PC-3 (cell line): Measurements from ENCODE around the gene NTS. TPM values are rescaled to one million over a fixed set of nuclear protein-coding genes. Genes with fewer than 3 reads are reported as not detected.

ENCODE experiments used
- ATAC-seq: fragments of 200-7000 bp; cut with Tn5 transposase; 2 replicates; pipeline ENCODE4 v1.9.1; 2020; ENCODE audit warnings: mild to moderate bottlenecking, moderate library complexity
- BruUV-seq: library from RNA; stranded (reverse); fragments of 400-500 nt; replicated peaks from 2 replicates; lab custom pipeline; 2021; lab: Mats Ljungman, UMichigan
- CTCF ChIA-PET: fragments of 300-600 bp; sonication (Branson Sonifier 250); formaldehyde crosslinking; loops from one replicate; lab custom pipeline; 2022; ENCODE audit warnings: antibody characterized with exemption; lab: Charles Lee
- POLR2A ChIA-PET: fragments of 300-600 bp; sonication (Branson Sonifier 250); formaldehyde crosslinking; loops from one replicate; lab custom pipeline; 2022; ENCODE audit warnings: antibody characterized with exemption; ENCODE audit not compliant: unreplicated experiment; lab: Charles Lee
- DNase-seq: peaks from one replicate; pipeline ENCODE4 v3.0.0-alpha.2; 2015
- H2AFZ ChIP-seq: fragments of 300-600 bp; sonication (generic); 2 replicates; pipeline ENCODE4 v1.6.0; 2016; ENCODE audit warnings: antibody characterized with exemption, low read length
- H3F3A ChIP-seq: fragments of 300-600 bp; sonication (generic); one replicate; pipeline ENCODE4 v1.6.0; 2017; ENCODE audit warnings: antibody characterized with exemption, low read length, control low read depth, mild to moderate bottlenecking; ENCODE audit not compliant: unreplicated experiment
- H3K27ac ChIP-seq: fragments of 300-600 bp; sonication (generic); 2 replicates; pipeline ENCODE4 v1.5.1; 2016; ENCODE audit warnings: mild to moderate bottlenecking, low read length
- H3K27me3 ChIP-seq: fragments of 300-600 bp; sonication (generic); 2 replicates; pipeline ENCODE4 v1.6.1; 2016; ENCODE audit warnings: low read length, mixed read lengths
- H3K36me3 ChIP-seq: fragments of 300-600 bp; sonication (generic); 2 replicates; pipeline ENCODE4 v1.6.1; 2016; ENCODE audit warnings: low read depth, mixed run types, low read length, mixed read lengths
- H3K4me1 ChIP-seq: fragments of 300-600 bp; sonication (generic); 2 replicates; pipeline ENCODE4 v1.5.1; 2016; ENCODE audit warnings: low read length; ENCODE audit not compliant: insufficient read depth
- H3K4me2 ChIP-seq: fragments of 300-600 bp; sonication (generic); 2 replicates; pipeline ENCODE4 v1.6.0; 2016; ENCODE audit warnings: low read length
- H3K4me3 ChIP-seq: fragments of 300-600 bp; sonication (generic); 2 replicates; pipeline ENCODE4 v1.5.1; 2016; ENCODE audit warnings: mild to moderate bottlenecking, low read length, mixed read lengths
- H3K79me2 ChIP-seq: fragments of 300-600 bp; sonication (generic); 2 replicates; pipeline ENCODE4 v1.6.1; 2017; ENCODE audit warnings: low read length, mixed read lengths
- H3K9ac ChIP-seq: fragments of 300-600 bp; sonication (generic); 2 replicates; pipeline ENCODE4 v1.6.0; 2016; ENCODE audit warnings: mild to moderate bottlenecking, low read length
- H3K9me2 ChIP-seq: fragments of 300-600 bp; sonication (generic); replicated peaks from 2 replicates; pipeline ENCODE4 v1.6.1; 2016; ENCODE audit warnings: mixed run types, low read length, mixed read lengths
- H3K9me3 ChIP-seq: fragments of 300-600 bp; sonication (generic); 2 replicates; pipeline ENCODE4 v1.6.1; 2016; ENCODE audit warnings: low read length, mixed read lengths
- H4K20me1 ChIP-seq: fragments of 300-600 bp; sonication (generic); 2 replicates; pipeline ENCODE4 v1.6.1; 2016; ENCODE audit warnings: low read length, mixed read lengths
- CTCF ChIP-seq: fragments of 300-600 bp; sonication (generic); conservative IDR thresholded peaks from 2 replicates; pipeline ENCODE4 v1.5.1; 2017; ENCODE audit warnings: antibody characterized with exemption, low read depth, mild to moderate bottlenecking, low read length
- EZH2 ChIP-seq: fragments of 300-600 bp; sonication (generic); IDR thresholded peaks from one replicate; pipeline ENCODE4 v1.6.1; 2017; ENCODE audit warnings: antibody characterized with exemption, mild to moderate bottlenecking, low read length; ENCODE audit not compliant: unreplicated experiment
- EZH2phosphoT487 ChIP-seq: fragments of 300-600 bp; sonication (generic); IDR thresholded peaks from 2 replicates; pipeline ENCODE4 v1.6.1; 2018; ENCODE audit warnings: mild to moderate bottlenecking, antibody characterized with exemption, low read length, borderline replicate concordance
- intact Hi-C: fragments of 100-400 bp; cut with micrococcal nuclease; formaldehyde crosslinking; loops from 2 replicates; pipeline ENCODE4 v1.9.0; 2023
- total RNA-seq: library from RNA; depleted of rRNA; stranded (reverse); fragments of >200 nt; gene quantifications from 2 replicates; pipeline ENCODE4 v1.2.3, GENCODE V29; 2014

NTS gene
- total RNA-seq, 1 experiment from 2014 or later, result not detected

- TF ChIP-seq EZH2 (no peak), CTCF (no peak), EZH2phosphoT487 (no peak)
- Histone ChIP-seq H4K20me1 (no peaks in the 10 kb centered on the region), H3K27ac (no peak overlapping the region), H3K79me2 (no peaks in the 10 kb centered on the region), H3K36me3 (no peaks in the 10 kb centered on the region), H3K4me3 (no peak overlapping the region), H3K9me3 (no peaks in the 10 kb centered on the region), H2AFZ (no peak overlapping the region), H3F3A (no peaks in the 10 kb centered on the region), H3K27me3 (no peaks in the 10 kb centered on the region), H3K4me1 (no peaks in the 10 kb centered on the region), H3K9me2 (no peaks in the 10 kb centered on the region), H3K9ac (no peak overlapping the region), H3K4me2 (no peak overlapping the region)
- intact Hi-C loops, result no loop called here
- ChIA-PET POLR2A (no interaction called here), CTCF (no interaction called here)
- no peak for DNase-seq
- no TSS peak for BruUV-seq
- ATAC-seq, result no peak
Measured at GRCh38 chr12:85849344-85849743, 24.8 kb upstream of the NTS start.

DNA sequence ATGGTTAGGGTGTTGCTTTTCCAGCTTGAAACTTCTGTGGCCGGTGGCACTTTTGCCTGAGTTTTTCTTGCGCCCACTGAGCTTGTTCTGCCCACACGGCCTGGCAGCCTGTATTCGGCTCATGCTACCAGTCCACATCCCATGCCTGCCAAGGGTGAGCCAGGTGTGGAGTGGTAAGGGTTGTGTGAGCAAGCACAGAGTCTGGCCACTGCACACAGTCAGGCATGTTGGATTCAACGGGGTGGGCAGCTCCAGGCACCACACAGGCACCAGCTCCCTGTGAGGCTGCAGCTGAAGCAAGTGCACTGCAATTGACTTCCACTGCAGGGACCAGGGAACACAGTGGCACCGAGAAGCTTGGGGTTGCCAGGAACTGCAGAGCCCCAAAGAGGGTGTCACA lies 18.8 kb upstream of the NTS start:
- ChIA-PET POLR2A (no interaction called here), CTCF (no interaction called here)
- no peak overlapping the region for H2AFZ ChIP-seq
- no peak overlapping the region for H3K9ac ChIP-seq
- ATAC-seq, result no peak
- no peak for DNase-seq
- H3K27ac ChIP-seq, result no peak overlapping the region
- no peak for TF ChIP-seq EZH2phosphoT487
- TF ChIP-seq EZH2, result no peak
- TF ChIP-seq CTCF, result no peak
- H3K9me2 ChIP-seq, result no peaks in the 10 kb centered on the region
- H3K9me3 ChIP-seq, result no peaks in the 10 kb centered on the region
- no peaks in the 10 kb centered on the region for H3K27me3 ChIP-seq
- H3K36me3 ChIP-seq, result no peaks in the 10 kb centered on the region
- no peaks in the 10 kb centered on the region for H3F3A ChIP-seq
- intact Hi-C loops, result no loop called here
- H3K4me3 ChIP-seq, result no peak overlapping the region
- no TSS peak for BruUV-seq
- no peaks in the 10 kb centered on the region for H3K4me1 ChIP-seq
- H4K20me1 ChIP-seq, result no peaks in the 10 kb centered on the region
- no peaks in the 10 kb centered on the region for H3K79me2 ChIP-seq
- no peak overlapping the region for H3K4me2 ChIP-seq

GRCh38 chr12:85856966-85857365 lies 17.1 kb upstream of the NTS start:
- no peaks in the 10 kb centered on the region for H3K79me2 ChIP-seq
- intact Hi-C loops, result no loop called here
- BruUV-seq, result no TSS peak

More at GRCh38 chr12:85856966-85857365, 17.1 kb upstream of the NTS start:
- no peak overlapping the region for H3K4me2 ChIP-seq
- ATAC-seq (no peak), DNase-seq (no peak)
- H3K9me3 ChIP-seq, result no peaks in the 10 kb centered on the region
- ChIA-PET POLR2A (no interaction called here), CTCF (no interaction called here)
- H4K20me1 ChIP-seq, result no peaks in the 10 kb centered on the region
- no peak for TF ChIP-seq EZH2phosphoT487
- TF ChIP-seq EZH2, result no peak
- TF ChIP-seq CTCF, result no peak
- no peak overlapping the region for H3K27ac ChIP-seq
- no peak overlapping the region for H3K4me3 ChIP-seq
- H3F3A ChIP-seq, result no peaks in the 10 kb centered on the region
- no peak overlapping the region for H3K9ac ChIP-seq
- no peaks in the 10 kb centered on the region for H3K27me3 ChIP-seq
- H3K9me2 ChIP-seq, result no peaks in the 10 kb centered on the region
- H3K4me1 ChIP-seq, result no peaks in the 10 kb centered on the region
- H3K36me3 ChIP-seq, result no peaks in the 10 kb centered on the region
- no peak overlapping the region for H2AFZ ChIP-seq
